ENCODE data around the gene DNMT3B.
"Not testable (repeated sequence)": the region's sequence is repeated elsewhere in the genome, so short reads cannot be mapped to it uniquely, and the experiment has no call there.

Gene DNMT3B

GRCh38 chr20:32764005-32764960 is 2.1 kb downstream of the DNMT3B start:
- H3K4me3 ChIP-seq (ENCODE audit: low read depth, low read length): no peak overlapping the region
- no peak for DNase-seq (ENCODE audit: low read depth)
- no peak for TF ChIP-seq CTCF (IDR thresholded peaks at IDR 0.05; ENCODE audit: low read depth, low read length, missing control alignments)

GRCh38 chr20:32765230-32765875 is 3.2 kb downstream of the DNMT3B start:
- not testable (repeated sequence) for H3K4me3 ChIP-seq (ENCODE audit: low read depth, low read length); DNase-seq (ENCODE audit: low read depth)

GRCh38 chr20:32767418-32768198 is 5.4 kb downstream of the DNMT3B start:
- no peak for TF ChIP-seq CTCF (IDR thresholded peaks at IDR 0.05; ENCODE audit: low read depth, low read length, missing control alignments)
- no peak overlapping the region for H3K4me3 ChIP-seq (ENCODE audit: low read depth, low read length)
- DNase-seq (ENCODE audit: low read depth): no peak

- TF ChIP-seq CTCF (IDR thresholded peaks at IDR 0.05; ENCODE audit: low read depth, low read length, missing control alignments): no peak
- no peak for DNase-seq (ENCODE audit: low read depth)
- no peak overlapping the region for H3K4me3 ChIP-seq (ENCODE audit: low read depth, low read length)
These were observed 9.9 kb downstream of the DNMT3B start for GRCh38 chr20:32772046-32772445.

GRCh38 chr20:32773223-32773622 is 11.0 kb downstream of the DNMT3B start:
- no peak overlapping the region for H3K4me3 ChIP-seq (ENCODE audit: low read depth, low read length)
- DNase-seq (ENCODE audit: low read depth): no peak
- no peak for TF ChIP-seq CTCF (IDR thresholded peaks at IDR 0.05; ENCODE audit: low read depth, low read length, missing control alignments)

- no peak overlapping the region for H3K4me3 ChIP-seq (ENCODE audit: low read depth, low read length)
- TF ChIP-seq CTCF (IDR thresholded peaks at IDR 0.05; ENCODE audit: low read depth, low read length, missing control alignments): no peak
- no peak for DNase-seq (ENCODE audit: low read depth)
These were observed 11.7 kb downstream of the DNMT3B start for GRCh38 chr20:32773855-32774254.

Measured in GM12864 (cell line).